ENCODE data around the gene RRAS2.

GRCh38 chr11:14329702-14330101, 29.3 kb downstream of the RRAS2 start:
- no peak for TF ChIP-seq CTCF (IDR thresholded peaks at IDR 0.05)
- TF ChIP-seq POLR2A (IDR thresholded peaks at IDR 0.05): no peak

Measured in adrenal gland (tissue), 5 donors.